Right lobe of liver (tissue), 4 donors: Measurements from ENCODE around the gene COX11.

Experiments used
- POLR2A ChIP-seq: fragments of 450-650 bp; IDR thresholded peaks from one replicate; pipeline ENCODE4 v1.6.1; 2017; ENCODE audit warnings: antibody characterized with exemption, mild to moderate bottlenecking
- TF ChIP-seq, protein P1 (sequence below), 4 donors: fragments of 200-600 bp in 3 of 4; fragments of 450-650 bp in 1 of 4; IDR thresholded peaks; one replicate each; pipeline versions ENCODE4 v1.5.1 to v1.8.0; 2016 to 2022; ENCODE audit warnings: antibody characterized with exemption in 4 of 4, mild to moderate bottlenecking in 2 of 4
- donor health status: DM: no; HTN: no; CAD: no.
- donor health status: DM: no; HTN: no; CAD: no.
- donor health status: DM: no; HTN: yes; CAD: no.

DNA sequence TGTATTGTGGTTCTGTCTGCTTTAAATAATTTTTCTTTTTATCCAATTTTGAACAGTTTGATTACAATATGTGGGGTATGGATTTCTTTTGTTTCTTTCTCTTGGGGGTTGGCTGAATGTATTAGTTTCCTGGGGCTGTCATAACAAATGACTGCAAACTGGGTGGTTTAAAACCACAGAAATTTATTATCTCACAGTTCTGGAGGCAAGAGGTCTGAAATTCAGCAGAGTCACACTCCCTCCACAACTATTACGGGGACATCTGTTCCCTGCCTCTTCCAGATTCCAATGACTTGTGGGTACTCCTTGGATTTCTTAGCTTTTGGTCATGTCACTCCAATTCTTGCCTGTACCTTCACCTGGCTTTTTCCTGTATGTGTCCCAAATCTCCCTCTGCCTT lies 23.7 kb downstream of the COX11 start:
- TF ChIP-seq, protein P1, sequence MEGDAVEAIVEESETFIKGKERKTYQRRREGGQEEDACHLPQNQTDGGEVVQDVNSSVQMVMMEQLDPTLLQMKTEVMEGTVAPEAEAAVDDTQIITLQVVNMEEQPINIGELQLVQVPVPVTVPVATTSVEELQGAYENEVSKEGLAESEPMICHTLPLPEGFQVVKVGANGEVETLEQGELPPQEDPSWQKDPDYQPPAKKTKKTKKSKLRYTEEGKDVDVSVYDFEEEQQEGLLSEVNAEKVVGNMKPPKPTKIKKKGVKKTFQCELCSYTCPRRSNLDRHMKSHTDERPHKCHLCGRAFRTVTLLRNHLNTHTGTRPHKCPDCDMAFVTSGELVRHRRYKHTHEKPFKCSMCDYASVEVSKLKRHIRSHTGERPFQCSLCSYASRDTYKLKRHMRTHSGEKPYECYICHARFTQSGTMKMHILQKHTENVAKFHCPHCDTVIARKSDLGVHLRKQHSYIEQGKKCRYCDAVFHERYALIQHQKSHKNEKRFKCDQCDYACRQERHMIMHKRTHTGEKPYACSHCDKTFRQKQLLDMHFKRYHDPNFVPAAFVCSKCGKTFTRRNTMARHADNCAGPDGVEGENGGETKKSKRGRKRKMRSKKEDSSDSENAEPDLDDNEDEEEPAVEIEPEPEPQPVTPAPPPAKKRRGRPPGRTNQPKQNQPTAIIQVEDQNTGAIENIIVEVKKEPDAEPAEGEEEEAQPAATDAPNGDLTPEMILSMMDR (IDR thresholded peaks at IDR 0.05): no peak
- TF ChIP-seq POLR2A: no peak
